Ammon's horn (tissue), 1 donor: ENCODE measurements around the gene STK38L.

Experiments used
- DNase-seq: peaks from one replicate; pipeline ENCODE4 v3.0.0-alpha.2; 2016; ENCODE audit warnings: low spot score

The STK38L gene

GRCh38 chr12:27347779-27348178 is 103.7 kb downstream of the STK38L start:
- no peak for DNase-seq

DNA sequence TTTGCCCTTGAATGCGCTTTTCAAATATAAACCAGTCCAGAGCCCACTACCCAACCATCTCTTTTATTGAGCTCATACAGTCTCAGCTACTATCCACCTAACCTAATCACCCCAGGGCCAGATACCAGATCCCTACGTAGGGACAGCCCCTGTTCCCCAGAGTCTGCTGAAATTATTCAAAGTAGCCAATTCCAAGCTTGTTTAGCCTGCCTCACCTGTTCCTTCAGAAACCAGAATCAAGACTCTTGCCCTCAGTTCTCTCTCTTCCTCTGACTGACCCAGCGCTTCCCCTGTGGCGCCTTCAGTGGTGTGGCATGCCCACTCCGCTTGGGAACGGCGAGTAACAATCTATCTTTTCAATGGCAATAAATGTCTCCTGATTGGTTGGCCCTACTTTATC is 107.4 kb downstream of the STK38L start:
- DNase-seq = no peak

- DNase-seq = no peak
Observed at GRCh38 chr12:27355486-27355885, 111.4 kb downstream of the STK38L start.

DNA sequence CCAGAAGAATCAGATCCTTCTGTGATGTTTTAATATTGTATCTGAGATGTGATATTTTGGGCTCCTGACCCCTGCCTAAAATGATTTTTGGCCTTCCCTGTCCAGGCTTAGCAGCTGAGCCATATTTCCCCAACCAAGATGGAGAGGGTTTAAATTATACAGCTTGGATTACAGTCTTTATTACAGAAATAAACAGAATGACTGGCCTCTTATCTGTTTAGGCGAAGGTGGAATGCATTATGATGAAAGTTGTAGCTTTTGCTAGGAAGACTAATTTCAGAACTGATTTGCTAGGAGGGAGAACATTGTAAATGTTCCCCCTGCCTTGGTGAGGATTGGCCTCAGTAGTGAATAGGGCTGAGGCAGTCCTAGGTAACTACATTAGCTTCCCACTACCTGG is 111.9 kb downstream of the STK38L start:
- DNase-seq = no peak

GRCh38 chr12:27359578-27360340 is 115.7 kb downstream of the STK38L start:
- DNase-seq = no peak

- no peak for DNase-seq
Observed at GRCh38 chr12:27361372-27361771, 117.3 kb downstream of the STK38L start.

GRCh38 chr12:27366621-27367020 is 122.5 kb downstream of the STK38L start:
- DNase-seq = no peak

DNA sequence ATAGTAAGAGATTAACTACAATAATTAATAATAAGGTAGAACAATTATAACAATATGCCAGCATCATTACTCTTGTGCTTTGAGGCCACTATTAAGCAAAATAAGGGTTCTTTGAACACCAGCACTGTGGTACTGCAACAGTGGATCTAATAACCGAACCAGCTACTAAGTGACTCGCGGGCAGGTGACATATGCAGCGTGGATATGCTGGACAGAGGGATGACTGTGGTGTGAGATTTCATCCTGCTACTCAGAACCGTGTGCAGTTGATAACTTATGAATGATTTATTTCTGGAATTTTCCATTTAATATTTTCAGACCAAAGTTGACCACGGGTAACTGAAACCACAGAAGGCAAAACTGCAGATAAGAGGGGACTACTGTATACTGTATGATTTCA is 123.0 kb downstream of the STK38L start:
- no peak for DNase-seq
